ENCODE results near the gene TTLL6.

DNA sequence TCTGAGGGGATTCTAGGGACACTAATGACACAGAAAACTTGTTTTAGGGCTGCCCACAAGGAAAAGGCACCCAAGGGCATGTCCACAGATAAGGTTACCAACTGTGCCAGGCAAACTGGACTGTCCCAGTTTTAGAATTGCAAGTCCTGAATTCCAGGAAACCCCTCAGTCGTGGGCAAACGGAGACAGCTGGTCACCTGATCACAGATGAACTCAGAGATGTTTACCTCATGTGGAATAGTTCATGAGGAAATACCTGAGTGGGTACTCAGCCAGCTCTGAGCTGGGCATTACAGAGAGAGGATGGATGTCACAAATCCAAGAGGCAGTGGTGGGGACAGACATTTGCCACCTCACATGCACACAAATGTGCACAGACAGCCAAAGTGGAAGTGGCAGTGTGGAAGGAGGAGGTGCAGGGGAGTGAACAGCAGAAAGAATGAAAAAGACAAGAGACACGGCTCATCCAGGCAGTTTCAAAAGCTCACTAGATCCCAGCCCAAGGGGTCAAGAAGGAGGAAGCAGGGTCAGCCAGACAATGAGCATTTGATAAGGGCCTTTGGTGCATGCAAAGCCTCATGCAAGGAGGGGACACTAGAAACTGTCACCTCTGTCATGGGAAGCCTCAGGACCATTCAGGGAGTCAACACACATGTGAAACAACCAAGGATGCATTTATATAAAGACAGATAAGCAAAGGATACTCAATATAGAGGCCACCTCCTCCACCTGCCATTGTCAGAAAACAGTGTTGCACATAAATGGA lies 24.8 kb downstream of the TTLL6 start:
- TF ChIP-seq, protein P1, sequence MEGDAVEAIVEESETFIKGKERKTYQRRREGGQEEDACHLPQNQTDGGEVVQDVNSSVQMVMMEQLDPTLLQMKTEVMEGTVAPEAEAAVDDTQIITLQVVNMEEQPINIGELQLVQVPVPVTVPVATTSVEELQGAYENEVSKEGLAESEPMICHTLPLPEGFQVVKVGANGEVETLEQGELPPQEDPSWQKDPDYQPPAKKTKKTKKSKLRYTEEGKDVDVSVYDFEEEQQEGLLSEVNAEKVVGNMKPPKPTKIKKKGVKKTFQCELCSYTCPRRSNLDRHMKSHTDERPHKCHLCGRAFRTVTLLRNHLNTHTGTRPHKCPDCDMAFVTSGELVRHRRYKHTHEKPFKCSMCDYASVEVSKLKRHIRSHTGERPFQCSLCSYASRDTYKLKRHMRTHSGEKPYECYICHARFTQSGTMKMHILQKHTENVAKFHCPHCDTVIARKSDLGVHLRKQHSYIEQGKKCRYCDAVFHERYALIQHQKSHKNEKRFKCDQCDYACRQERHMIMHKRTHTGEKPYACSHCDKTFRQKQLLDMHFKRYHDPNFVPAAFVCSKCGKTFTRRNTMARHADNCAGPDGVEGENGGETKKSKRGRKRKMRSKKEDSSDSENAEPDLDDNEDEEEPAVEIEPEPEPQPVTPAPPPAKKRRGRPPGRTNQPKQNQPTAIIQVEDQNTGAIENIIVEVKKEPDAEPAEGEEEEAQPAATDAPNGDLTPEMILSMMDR (conservative IDR thresholded peaks at IDR 0.05; ENCODE audit: low read depth, low read length): no peak
- no peak for TF ChIP-seq EZH2 (IDR thresholded peaks at IDR 0.05; ENCODE audit: low read length, unreplicated experiment)
